D721Med (cell line): ENCODE results near the gene MAST1.

Experiments
- DNase-seq: peaks from one replicate; pipeline ENCODE4 v3.0.0; 2011; ENCODE audit warnings: low spot score; ENCODE audit not compliant: insufficient read length
- FAIRE-seq: peaks from 2 replicates; lab custom pipeline; 2011; peaks lifted over from hg19 to GRCh38; lab: Jason Lieb, UNC
- CTCF ChIP-seq: IDR thresholded peaks from 2 replicates; pipeline ENCODE4 v1.5.1; 2012; ENCODE audit warnings: mild to moderate bottlenecking, control low read depth; ENCODE audit not compliant: insufficient read depth; ENCODE audit errors: missing control alignments

Gene MAST1

GRCh38 chr19:12825254-12826131 lies 12.8 kb upstream of the MAST1 start:
- FAIRE-seq: no peak
- peak; percentile 79 for DNase-seq
- TF ChIP-seq CTCF: peak; percentile 64

- DNase-seq (no peak), FAIRE-seq (no peak)
- no peak for TF ChIP-seq CTCF
These were observed 9.8 kb upstream of the MAST1 start for GRCh38 chr19:12828494-12828893.

GRCh38 chr19:12833418-12833737 lies 4.9 kb upstream of the MAST1 start:
- no peak for DNase-seq
- FAIRE-seq: no peak
- no peak for TF ChIP-seq CTCF

- DNase-seq: peak; percentile 63
- TF ChIP-seq CTCF: no peak
- no peak for FAIRE-seq
These were observed 4.4 kb upstream of the MAST1 start for GRCh38 chr19:12833738-12834565.

GRCh38 chr19:12834566-12834943 lies 3.8 kb upstream of the MAST1 start, which contains the start of gene RTBDN:
RTBDN (minus strand) TSS chr19:12834579; CDS start chr19:12829979, 4,600 bp downstream.
- DNase-seq (no peak), FAIRE-seq (no peak)
- TF ChIP-seq CTCF: no peak

- peak; percentile 70 for DNase-seq
- no peak for FAIRE-seq
- TF ChIP-seq CTCF: no peak
These were observed 3.1 kb upstream of the MAST1 start for GRCh38 chr19:12834976-12835757.
